SK-N-SH treated with all-trans-retinoic acid at 6 μM for 48 hours (cell line): ENCODE data around the gene RNF43.

Experiments used
- ARNTL ChIP-seq: fragments of 450-650 bp; formaldehyde crosslinking; IDR thresholded peaks from 2 replicates; pipeline ENCODE4 v1.5.0; 2020; ENCODE audit warnings: low read depth, mild to moderate bottlenecking, moderate library complexity, borderline replicate concordance
- OSR1 ChIP-seq: fragments of 250-450 bp; sonication (Bioruptor Pico); IDR thresholded peaks from 2 replicates; pipeline ENCODE4 v1.8.0; 2022; ENCODE audit warnings: moderate library complexity, mild to moderate bottlenecking, inconsistent platforms
- RARB ChIP-seq: fragments of 250-450 bp; sonication (Bioruptor Pico); IDR thresholded peaks from 2 replicates; pipeline ENCODE4 v1.8.0; 2021; ENCODE audit warnings: mild to moderate bottlenecking, moderate library complexity
- TOX ChIP-seq: fragments of 250-450 bp; sonication (Bioruptor Pico); IDR thresholded peaks from 2 replicates; pipeline ENCODE4 v1.8.0; 2021; ENCODE audit warnings: mild to moderate bottlenecking, moderate library complexity, borderline replicate concordance
- ZFP3 ChIP-seq: fragments of 250-450 bp; sonication (Bioruptor Pico); IDR thresholded peaks from 2 replicates; pipeline ENCODE4 v1.5.0; 2020; ENCODE audit warnings: mild to moderate bottlenecking, moderate library complexity
- ZFP30 ChIP-seq: fragments of 450-650 bp; formaldehyde crosslinking; IDR thresholded peaks from 2 replicates; pipeline ENCODE4 v1.5.0; 2022; ENCODE audit warnings: mild to moderate bottlenecking, moderate library complexity
- ZNF565 ChIP-seq: fragments of 450-650 bp; formaldehyde crosslinking; conservative IDR thresholded peaks from 2 replicates; pipeline ENCODE4 v1.5.0; 2020; ENCODE audit warnings: low read depth, mild to moderate bottlenecking, moderate library complexity
- ZNF70 ChIP-seq: fragments of 450-650 bp; formaldehyde crosslinking; IDR thresholded peaks from 2 replicates; pipeline ENCODE4 v1.5.0; 2020; ENCODE audit warnings: mild to moderate bottlenecking, moderate library complexity
- TF ChIP-seq, protein P1 (sequence below): fragments of 250-450 bp; sonication (Bioruptor Pico); IDR thresholded peaks from 2 replicates; pipeline ENCODE4 v1.8.0; 2020; ENCODE audit warnings: mild to moderate bottlenecking, moderate library complexity, borderline replicate concordance
- TF ChIP-seq, protein P2 (sequence below): fragments of 250-450 bp; sonication (Bioruptor Pico); IDR thresholded peaks from 2 replicates; pipeline ENCODE4 v1.5.1; 2020; ENCODE audit warnings: low read depth, mild to moderate bottlenecking, moderate library complexity

- TF ChIP-seq ZFP3 (CRISPR knock-in tag) = no peak
- TF ChIP-seq, protein P1, sequence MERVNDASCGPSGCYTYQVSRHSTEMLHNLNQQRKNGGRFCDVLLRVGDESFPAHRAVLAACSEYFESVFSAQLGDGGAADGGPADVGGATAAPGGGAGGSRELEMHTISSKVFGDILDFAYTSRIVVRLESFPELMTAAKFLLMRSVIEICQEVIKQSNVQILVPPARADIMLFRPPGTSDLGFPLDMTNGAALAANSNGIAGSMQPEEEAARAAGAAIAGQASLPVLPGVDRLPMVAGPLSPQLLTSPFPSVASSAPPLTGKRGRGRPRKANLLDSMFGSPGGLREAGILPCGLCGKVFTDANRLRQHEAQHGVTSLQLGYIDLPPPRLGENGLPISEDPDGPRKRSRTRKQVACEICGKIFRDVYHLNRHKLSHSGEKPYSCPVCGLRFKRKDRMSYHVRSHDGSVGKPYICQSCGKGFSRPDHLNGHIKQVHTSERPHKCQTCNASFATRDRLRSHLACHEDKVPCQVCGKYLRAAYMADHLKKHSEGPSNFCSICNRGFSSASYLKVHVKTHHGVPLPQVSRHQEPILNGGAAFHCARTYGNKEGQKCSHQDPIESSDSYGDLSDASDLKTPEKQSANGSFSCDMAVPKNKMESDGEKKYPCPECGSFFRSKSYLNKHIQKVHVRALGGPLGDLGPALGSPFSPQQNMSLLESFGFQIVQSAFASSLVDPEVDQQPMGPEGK (CRISPR knock-in tag) = no peak
- TF ChIP-seq ZFP30 (CRISPR knock-in tag) = no peak
- no peak for TF ChIP-seq ZNF565 (CRISPR knock-in tag)
- no peak for TF ChIP-seq ZNF70 (CRISPR knock-in tag)
- no peak for TF ChIP-seq ARNTL (CRISPR knock-in tag)
- TF ChIP-seq, protein P2, sequence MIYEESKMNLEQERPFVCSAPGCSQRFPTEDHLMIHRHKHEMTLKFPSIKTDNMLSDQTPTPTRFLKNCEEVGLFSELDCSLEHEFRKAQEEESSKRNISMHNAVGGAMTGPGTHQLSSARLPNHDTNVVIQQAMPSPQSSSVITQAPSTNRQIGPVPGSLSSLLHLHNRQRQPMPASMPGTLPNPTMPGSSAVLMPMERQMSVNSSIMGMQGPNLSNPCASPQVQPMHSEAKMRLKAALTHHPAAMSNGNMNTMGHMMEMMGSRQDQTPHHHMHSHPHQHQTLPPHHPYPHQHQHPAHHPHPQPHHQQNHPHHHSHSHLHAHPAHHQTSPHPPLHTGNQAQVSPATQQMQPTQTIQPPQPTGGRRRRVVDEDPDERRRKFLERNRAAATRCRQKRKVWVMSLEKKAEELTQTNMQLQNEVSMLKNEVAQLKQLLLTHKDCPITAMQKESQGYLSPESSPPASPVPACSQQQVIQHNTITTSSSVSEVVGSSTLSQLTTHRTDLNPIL = no peak
- TF ChIP-seq TOX (CRISPR knock-in tag) = no peak
- TF ChIP-seq RARB (CRISPR knock-in tag) = no peak
- no peak for TF ChIP-seq OSR1
Observed at GRCh38 chr17:58411408-58411894, 5.9 kb downstream of the RNF43 start.
